Peyer's patch (tissue), 4 donors: ENCODE measurements around the gene DAAM1. TPM values are rescaled to one million over a fixed set of nuclear protein-coding genes. Genes with fewer than 3 reads are reported as not detected.

Experiments
- DNase-seq, 3 donors: peaks; one replicate each; pipeline ENCODE4 v3.0.0-alpha.2; 2017 to 2019
- H3K27ac ChIP-seq, 4 donors: fragments of 200-600 bp; sonication (generic); one replicate each; pipeline ENCODE4 v1.5.1; 2016 to 2019
- H3K27me3 ChIP-seq, 2 donors: fragments of 200-600 bp; sonication (generic); one replicate each; pipeline ENCODE4 v1.5.1; 2019
- H3K36me3 ChIP-seq, 3 donors: fragments of 200-600 bp; sonication (generic); one replicate each; pipeline ENCODE4 v1.5.1; 2016 to 2019
- H3K4me1 ChIP-seq, 4 donors: fragments of 200-600 bp; sonication (generic); one replicate each; pipeline ENCODE4 v1.5.1; 2016 to 2019
- H3K4me3 ChIP-seq, 4 donors: fragments of 200-600 bp; sonication (generic); 1 replicate in 3 of 4; 2 replicates in 1 of 4; pipeline ENCODE4 v1.5.1; 2016 to 2019; ENCODE audit warnings: mild to moderate bottlenecking in 1 of 4
- H3K9me3 ChIP-seq, 4 donors: fragments of 200-600 bp; sonication (generic); one replicate each; pipeline ENCODE4 v1.5.1; 2016 to 2019; ENCODE audit warnings: mild to moderate bottlenecking in 1 of 4
- CTCF ChIP-seq, 6 experiments: fragments of 450-650 bp in 4 of 6; fragments of 200-600 bp in 2 of 6; sonication (generic) in 1 of 6; IDR thresholded peaks; one replicate each; pipeline ENCODE4 v1.5.1; 2017 to 2019; ENCODE audit warnings: antibody characterized with exemption in 6 of 6, mild to moderate bottlenecking in 3 of 6, moderate library complexity in 1 of 6
- POLR2A ChIP-seq, 2 donors: fragments of 450-650 bp; IDR thresholded peaks; one replicate each; pipeline ENCODE4 v1.5.1; 2017; ENCODE audit warnings: antibody characterized with exemption in 2 of 2, mild to moderate bottlenecking in 2 of 2, moderate library complexity in 2 of 2
- total RNA-seq, 4 donors: library from RNA; depleted of rRNA; stranded (reverse); fragments of >200 nt; gene quantifications; one replicate each; pipeline ENCODE4 v1.1.0, GENCODE V29; 2016

The DAAM1 gene
- total RNA-seq, 4 donors from 2014 or later, result 17.7 to 110 (median 61.7) TPM

- Histone ChIP-seq H3K27me3 (no peaks in the 10 kb centered on the region), H3K4me3 (no peak overlapping the region), H3K27ac (peak overlapping the region in 1 of 4 donors; percentile 26), H3K36me3 (no peaks in the 10 kb centered on the region), H3K4me1 (peaks cover 0 to 11% (median 1%) of the 10 kb centered on the region in 4 donors), H3K9me3 (no peaks in the 10 kb centered on the region)
- DNase-seq, result no peak
- TF ChIP-seq CTCF (IDR thresholded peaks at IDR 0.05) (no peak), POLR2A (IDR thresholded peaks at IDR 0.05) (no peak)
These were observed 185.6 kb downstream of the DAAM1 start for GRCh38 chr14:59374048-59374447.

DNA sequence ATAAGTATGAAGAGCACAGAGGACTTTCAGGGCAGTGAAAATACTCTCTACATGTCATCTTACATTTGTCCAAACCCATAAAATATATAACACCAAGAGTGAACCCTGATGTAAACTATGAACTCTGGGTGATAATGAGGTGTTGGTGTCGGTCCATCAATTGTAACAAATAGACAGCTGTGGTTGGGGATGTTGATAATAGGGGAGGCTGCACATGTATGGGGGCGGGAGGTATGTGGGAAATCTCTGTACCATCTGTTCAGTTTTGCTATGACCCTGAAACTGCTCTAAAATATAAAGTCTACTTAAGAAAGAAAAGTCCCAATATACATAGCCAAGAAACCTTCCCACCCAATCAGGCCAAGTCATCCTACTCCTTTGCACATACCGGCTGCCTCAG is 188.2 kb downstream of the DAAM1 start:
- no peak for DNase-seq
- Histone ChIP-seq H3K4me3 (no peak overlapping the region), H3K36me3 (no peaks in the 10 kb centered on the region), H3K9me3 (no peaks in the 10 kb centered on the region), H3K4me1 (peaks cover 0 to 11% (median 1%) of the 10 kb centered on the region in 4 donors), H3K27me3 (no peaks in the 10 kb centered on the region), H3K27ac (peak overlapping the region in 2 of 4 donors; percentile 20 to 55)
- TF ChIP-seq POLR2A (IDR thresholded peaks at IDR 0.05) (no peak), CTCF (IDR thresholded peaks at IDR 0.05) (no peak)

DNA sequence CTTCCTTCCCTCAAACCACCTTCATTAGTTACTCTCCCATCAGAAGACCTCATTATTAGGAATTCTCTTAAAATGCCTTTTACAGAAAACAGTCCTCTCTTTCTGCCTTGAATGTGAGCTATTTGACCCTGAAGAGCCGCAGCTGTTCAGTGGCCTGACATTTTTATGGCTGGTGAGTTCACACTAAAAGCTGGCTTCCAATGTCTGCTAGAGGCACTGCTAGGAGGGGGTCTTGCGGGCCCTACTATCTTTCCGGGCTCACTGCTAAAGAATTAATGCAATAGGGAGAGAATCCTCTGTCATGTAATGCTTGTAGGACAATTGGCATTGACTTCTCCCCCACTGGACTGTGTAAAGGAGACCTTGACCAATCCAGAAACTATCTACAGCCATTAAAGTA is 189.0 kb downstream of the DAAM1 start:
- TF ChIP-seq POLR2A (IDR thresholded peaks at IDR 0.05) (no peak), CTCF (IDR thresholded peaks at IDR 0.05) (no peak)
- Histone ChIP-seq H3K4me1 (peaks cover 0 to 11% (median 1%) of the 10 kb centered on the region in 4 donors), H3K27ac (peak overlapping the region in 3 of 4 donors; percentile 20 to 55 (median 55)), H3K36me3 (no peaks in the 10 kb centered on the region), H3K27me3 (no peaks in the 10 kb centered on the region), H3K9me3 (no peaks in the 10 kb centered on the region), H3K4me3 (no peak overlapping the region)
- no peak for DNase-seq

- peaks cover 0 to 11% (median 1%) of the 10 kb centered on the region in 4 donors for H3K4me1 ChIP-seq
- H3K27me3 ChIP-seq, result no peaks in the 10 kb centered on the region
- TF ChIP-seq POLR2A (IDR thresholded peaks at IDR 0.05), result no peak
- no peak for TF ChIP-seq CTCF (IDR thresholded peaks at IDR 0.05)
- H3K4me3 ChIP-seq, result no peak overlapping the region
- no peaks in the 10 kb centered on the region for H3K36me3 ChIP-seq
- no peaks in the 10 kb centered on the region for H3K9me3 ChIP-seq
- H3K27ac ChIP-seq, result peak overlapping the region in 3 of 4 donors; percentile 45 to 55 (median 55)
- no peak for DNase-seq
These were observed 189.6 kb downstream of the DAAM1 start for GRCh38 chr14:59377991-59378601.

GRCh38 chr14:59389936-59390335 is 201.5 kb downstream of the DAAM1 start:
- no peak for DNase-seq
- no peaks in the 10 kb centered on the region for H3K4me1 ChIP-seq
- no peak overlapping the region for H3K4me3 ChIP-seq
- no peaks in the 10 kb centered on the region for H3K36me3 ChIP-seq
- no peaks in the 10 kb centered on the region for H3K9me3 ChIP-seq
- H3K27me3 ChIP-seq, result no peaks in the 10 kb centered on the region
- H3K27ac ChIP-seq, result no peak overlapping the region
- TF ChIP-seq POLR2A (IDR thresholded peaks at IDR 0.05), result no peak
- no peak for TF ChIP-seq CTCF (IDR thresholded peaks at IDR 0.05)
